ENCODE results near the gene CMTM4. TPM values are rescaled to one million over a fixed set of nuclear protein-coding genes. Genes with fewer than 3 reads are reported as not detected.

Gene CMTM4
- polyA plus RNA-seq, 1 experiment: 28.0 TPM

DNA sequence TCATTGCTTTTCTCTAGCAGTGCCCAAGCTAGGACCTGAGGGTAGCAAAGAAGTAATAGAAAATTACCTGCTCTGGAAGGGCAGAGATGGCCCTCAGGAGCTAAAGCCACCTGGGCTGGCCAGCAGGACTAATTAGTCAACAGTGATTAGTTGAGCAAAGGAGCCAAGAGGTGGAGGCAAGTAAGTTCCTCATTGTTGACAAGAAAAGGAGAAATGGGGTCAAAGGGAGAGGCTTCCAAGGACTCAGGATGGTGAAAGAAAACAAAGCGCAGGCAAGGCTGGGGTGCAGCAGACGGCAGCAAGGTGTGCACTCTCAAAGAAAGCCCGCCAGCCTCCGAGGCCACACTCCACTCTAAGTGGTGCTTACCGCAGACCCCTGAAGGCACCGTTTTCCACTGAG, 44.6 kb downstream of the CMTM4 start:
- no peak for DNase-seq (ENCODE audit: low read depth)
- CTCF ChIA-PET: interaction anchor here (0.6 to 4.3 kb wide), 16 partner anchors 9 to 581 kb away, joined by 3 to 58 read pairs (median 5); no protein-coding TSS in a partner anchor
- POLR2A ChIA-PET: no interaction called here
- Histone ChIP-seq H3K36me3 (ENCODE audit: control insufficient read depth, insufficient read depth, low read length) (no peaks in the 10 kb centered on the region), H3K27me3 (ENCODE audit: control insufficient read depth, insufficient read depth, low read length) (no peaks in the 10 kb centered on the region), H3K4me3 (ENCODE audit: low read depth, low read length) (no peak overlapping the region)
- TF ChIP-seq CTCF (IDR thresholded peaks at IDR 0.05; ENCODE audit: insufficient read depth, low read depth, low read length): no peak

DNA sequence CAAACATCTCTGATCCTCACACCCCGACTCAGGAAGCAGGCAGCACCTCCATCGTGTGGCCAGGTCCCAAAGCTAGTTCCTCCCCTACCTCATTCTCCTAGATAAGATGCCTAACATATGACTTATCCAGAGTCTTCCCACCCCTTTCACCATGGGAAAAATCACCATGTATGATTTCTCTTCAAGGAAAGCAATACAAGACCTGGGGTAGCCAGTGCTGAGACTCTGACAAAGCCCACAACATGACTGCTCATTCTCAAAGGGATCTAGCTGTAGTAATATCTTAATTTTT, 45.1 kb downstream of the CMTM4 start:
- no peaks in the 10 kb centered on the region for H3K36me3 ChIP-seq (ENCODE audit: control insufficient read depth, insufficient read depth, low read length)
- TF ChIP-seq CTCF (IDR thresholded peaks at IDR 0.05; ENCODE audit: insufficient read depth, low read depth, low read length): no peak
- no peaks in the 10 kb centered on the region for H3K27me3 ChIP-seq (ENCODE audit: control insufficient read depth, insufficient read depth, low read length)
- ChIA-PET POLR2A (no interaction called here), CTCF (interaction anchor here (0.6 to 4.3 kb wide), 25 partner anchors 8 to 580 kb away, joined by 3 to 58 read pairs (median 5); partner anchors contain the start of genes CKLF, CMTM3 and DYNC1LI2)
- no peak for DNase-seq (ENCODE audit: low read depth)
- H3K4me3 ChIP-seq (ENCODE audit: low read depth, low read length): no peak overlapping the region

DNA sequence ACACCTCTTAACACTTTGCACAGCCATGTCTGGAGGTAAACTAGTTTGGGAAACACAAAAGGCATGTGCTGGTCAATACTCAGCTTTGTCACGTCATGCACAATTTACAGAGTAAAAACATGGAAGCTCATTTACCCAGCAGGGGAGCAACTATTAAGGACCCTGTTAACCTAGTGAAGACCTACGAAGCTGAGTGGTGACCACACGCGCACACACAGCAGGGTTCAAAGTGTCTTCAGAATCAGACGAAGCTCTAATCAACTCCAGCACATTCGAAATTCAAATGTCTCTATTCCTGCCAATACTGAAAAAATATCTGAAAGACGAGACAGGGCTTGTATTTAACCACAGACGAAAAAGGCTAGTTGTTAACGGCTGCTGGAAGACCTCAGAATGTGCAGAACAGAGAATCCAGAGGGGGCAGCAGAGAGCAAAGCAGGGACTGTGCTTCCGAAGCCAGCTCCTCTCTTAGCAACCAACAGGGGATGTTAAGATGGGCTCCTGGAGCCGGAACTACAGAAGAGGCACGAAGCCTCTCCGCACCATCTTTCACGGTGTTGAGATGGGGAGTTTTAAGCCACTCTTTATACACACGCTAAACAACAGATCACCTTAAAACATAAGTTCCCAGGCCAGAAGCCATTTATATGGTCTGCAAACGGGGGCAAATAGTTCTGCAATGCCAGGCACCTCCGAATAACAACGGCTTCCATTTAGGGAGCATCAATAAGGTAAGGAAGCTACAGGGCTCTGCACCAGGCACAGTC, 45.7 kb downstream of the CMTM4 start:
- peak; percentile 97 for TF ChIP-seq CTCF (IDR thresholded peaks at IDR 0.05; ENCODE audit: insufficient read depth, low read depth, low read length)

DNA sequence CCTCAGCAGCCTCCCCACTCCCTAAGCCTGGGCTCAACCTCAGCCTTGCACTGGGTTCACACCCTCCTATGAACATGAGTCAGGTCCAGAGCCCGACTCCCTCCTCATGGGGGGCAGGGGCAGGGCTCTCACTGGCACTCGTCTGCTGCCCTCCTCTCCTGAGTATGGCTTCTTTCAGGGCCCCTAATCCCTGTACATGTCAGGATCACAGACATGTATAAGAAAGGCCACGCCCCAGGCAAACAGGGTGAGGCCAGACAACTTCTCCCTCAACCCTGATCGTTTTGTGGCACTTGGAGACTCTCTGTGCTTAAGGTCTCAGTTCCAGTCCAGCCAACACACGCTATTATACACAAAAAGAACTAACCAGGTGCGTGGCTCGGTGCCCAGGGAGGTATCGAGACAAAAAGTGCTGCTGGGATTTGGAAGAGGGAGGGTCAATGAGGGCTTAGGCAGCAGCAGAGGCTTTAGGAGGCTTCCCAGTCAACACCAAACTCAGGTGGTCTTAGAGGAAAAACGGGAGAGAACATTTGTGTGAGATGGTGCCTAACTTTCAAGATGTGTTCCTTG, 46.8 kb downstream of the CMTM4 start:
- CTCF ChIA-PET: interaction anchor here (0.8 to 4.3 kb wide), 11 partner anchors 9 to 88 kb away, joined by 3 to 58 read pairs (median 10); no protein-coding TSS in a partner anchor
- DNase-seq (ENCODE audit: low read depth): no peak
- no peak overlapping the region for H3K4me3 ChIP-seq (ENCODE audit: low read depth, low read length)
- TF ChIP-seq CTCF (IDR thresholded peaks at IDR 0.05; ENCODE audit: insufficient read depth, low read depth, low read length): no peak
- no peaks in the 10 kb centered on the region for H3K36me3 ChIP-seq (ENCODE audit: control insufficient read depth, insufficient read depth, low read length)
- POLR2A ChIA-PET: no interaction called here
- no peaks in the 10 kb centered on the region for H3K27me3 ChIP-seq (ENCODE audit: control insufficient read depth, insufficient read depth, low read length)

More for the DNA sequence above, 45.7 kb downstream of the CMTM4 start:
- no peak overlapping the region for H3K4me3 ChIP-seq (ENCODE audit: low read depth, low read length)
- ChIA-PET POLR2A (no interaction called here), CTCF (interaction anchor here (0.6 to 4.3 kb wide), 28 partner anchors 8 to 101 kb away, joined by 3 to 58 read pairs (median 5); partner anchors contain the start of genes CKLF, CMTM3 and DYNC1LI2)
- no peaks in the 10 kb centered on the region for H3K36me3 ChIP-seq (ENCODE audit: control insufficient read depth, insufficient read depth, low read length)
- peak; percentile 54 for DNase-seq (ENCODE audit: low read depth)
- H3K27me3 ChIP-seq (ENCODE audit: control insufficient read depth, insufficient read depth, low read length): no peaks in the 10 kb centered on the region

- ChIA-PET CTCF (interaction anchor here (0.8 to 1.4 kb wide), 2 partner anchors 8 to 40 kb away, joined by 3 to 4 read pairs; no protein-coding TSS in a partner anchor), POLR2A (no interaction called here)
- no peak overlapping the region for H3K4me3 ChIP-seq (ENCODE audit: low read depth, low read length)
- H3K27me3 ChIP-seq (ENCODE audit: control insufficient read depth, insufficient read depth, low read length): no peaks in the 10 kb centered on the region
- no peak for DNase-seq (ENCODE audit: low read depth)
- TF ChIP-seq CTCF (IDR thresholded peaks at IDR 0.05; ENCODE audit: insufficient read depth, low read depth, low read length): no peak
- H3K36me3 ChIP-seq (ENCODE audit: control insufficient read depth, insufficient read depth, low read length): no peaks in the 10 kb centered on the region
These were observed 47.4 kb downstream of the CMTM4 start for GRCh38 chr16:66649167-66649566.
